ENCODE results near the gene RAB38. TPM values are rescaled to one million over a fixed set of nuclear protein-coding genes. Genes with fewer than 3 reads are reported as not detected.

Gene RAB38
- total RNA-seq, 1 donor, result 1.1 TPM

DNA sequence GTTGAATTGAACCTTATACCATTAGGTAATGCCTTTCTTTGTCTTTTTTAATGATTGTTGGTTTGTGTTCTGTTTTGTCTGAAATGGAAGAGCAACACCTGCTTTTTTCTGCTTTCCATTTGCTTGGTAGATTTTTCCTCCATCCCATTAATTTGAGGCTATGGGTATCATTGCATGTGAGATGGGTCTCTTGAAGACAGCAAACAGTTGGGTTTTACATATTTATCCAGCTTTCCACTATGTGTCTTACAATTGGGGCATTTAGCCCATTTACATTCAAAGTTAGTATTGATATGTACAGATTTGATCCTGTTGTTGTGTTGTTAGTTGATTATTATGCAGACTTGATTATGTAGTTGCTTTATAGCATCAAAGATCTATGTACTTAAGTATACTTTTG lies 21.1 kb upstream of the RAB38 start:
- no peak overlapping the region for H3K4me2 ChIP-seq (ENCODE audit: insufficient read depth, low read length)
- no peak for TF ChIP-seq CTCF (IDR thresholded peaks at IDR 0.05; ENCODE audit: extremely low read depth, low read depth, low read length)
- H2AFZ ChIP-seq (ENCODE audit: low read length), result no peak overlapping the region
- H4K20me1 ChIP-seq (ENCODE audit: insufficient read depth, low read length), result no peaks in the 10 kb centered on the region
- no peak for DNase-seq (ENCODE audit: insufficient read length, low spot score, missing footprints)
- H3K4me1 ChIP-seq (ENCODE audit: insufficient read depth, low read length), result no peaks in the 10 kb centered on the region
- H3K27me3 ChIP-seq (ENCODE audit: insufficient read depth, low read length), result no peaks in the 10 kb centered on the region
- no peaks in the 10 kb centered on the region for H3K36me3 ChIP-seq (ENCODE audit: insufficient read depth, low read length)
- no peaks in the 10 kb centered on the region for H3K79me2 ChIP-seq (ENCODE audit: insufficient read depth, low read length)
- H3K9me3 ChIP-seq (ENCODE audit: low read depth, low read length), result peaks cover 2% of the 10 kb centered on the region
- H3K27ac ChIP-seq (ENCODE audit: low read depth, low read length), result no peak overlapping the region
- no peak overlapping the region for H3K4me3 ChIP-seq (ENCODE audit: insufficient read depth, low read length)

DNA sequence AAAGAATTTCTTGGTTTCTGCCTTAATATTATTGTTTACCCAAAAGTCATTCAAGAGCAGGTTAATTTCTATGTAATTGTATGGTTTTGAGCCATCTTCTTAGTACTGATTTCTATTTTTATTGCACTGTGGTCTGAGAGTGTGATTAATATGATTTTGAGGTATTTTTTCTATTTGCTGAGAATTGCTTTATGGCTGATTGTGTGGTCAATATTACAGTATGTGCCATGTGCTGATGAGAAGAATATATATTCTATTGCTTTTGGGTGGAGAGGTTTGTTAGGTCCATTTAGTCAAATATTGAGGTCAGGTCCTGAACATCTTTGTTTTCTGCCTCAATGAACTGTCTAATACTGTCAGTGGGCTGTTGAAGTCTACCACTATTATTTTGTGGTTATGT lies 20.7 kb upstream of the RAB38 start:
- H3K36me3 ChIP-seq (ENCODE audit: insufficient read depth, low read length), result no peaks in the 10 kb centered on the region
- H3K9me3 ChIP-seq (ENCODE audit: low read depth, low read length), result peaks cover 2% of the 10 kb centered on the region
- no peak for DNase-seq (ENCODE audit: insufficient read length, low spot score, missing footprints)
- H3K27ac ChIP-seq (ENCODE audit: low read depth, low read length), result no peak overlapping the region
- no peak overlapping the region for H2AFZ ChIP-seq (ENCODE audit: low read length)
- no peak overlapping the region for H3K4me2 ChIP-seq (ENCODE audit: insufficient read depth, low read length)
- H3K4me3 ChIP-seq (ENCODE audit: insufficient read depth, low read length), result no peak overlapping the region
- no peaks in the 10 kb centered on the region for H3K79me2 ChIP-seq (ENCODE audit: insufficient read depth, low read length)
- no peaks in the 10 kb centered on the region for H3K4me1 ChIP-seq (ENCODE audit: insufficient read depth, low read length)
- no peak for TF ChIP-seq CTCF (IDR thresholded peaks at IDR 0.05; ENCODE audit: extremely low read depth, low read depth, low read length)
- H3K27me3 ChIP-seq (ENCODE audit: insufficient read depth, low read length), result no peaks in the 10 kb centered on the region
- no peaks in the 10 kb centered on the region for H4K20me1 ChIP-seq (ENCODE audit: insufficient read depth, low read length)

DNA sequence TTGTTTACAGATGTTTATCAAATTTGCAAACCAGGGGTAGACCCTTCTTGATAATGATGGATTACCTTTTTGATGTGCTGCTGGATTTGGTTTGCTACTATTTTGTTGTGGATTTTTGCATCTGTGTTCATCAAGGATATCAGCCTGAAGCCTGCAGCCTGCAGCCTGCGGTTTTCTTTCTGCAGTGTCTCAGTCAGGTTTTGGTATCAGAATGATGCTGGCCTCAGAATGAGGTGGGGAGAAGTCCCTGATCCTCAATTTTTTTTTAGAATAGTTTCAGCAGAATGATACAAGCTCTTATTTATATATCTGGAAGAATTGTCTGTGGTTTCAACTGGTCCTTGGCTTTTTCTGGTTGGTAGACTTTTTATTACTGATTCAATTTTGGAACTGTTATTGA lies 19.7 kb upstream of the RAB38 start:
- H2AFZ ChIP-seq (ENCODE audit: low read length), result no peak overlapping the region
- H3K9me3 ChIP-seq (ENCODE audit: low read depth, low read length), result peaks cover 2% of the 10 kb centered on the region
- no peak overlapping the region for H3K4me3 ChIP-seq (ENCODE audit: insufficient read depth, low read length)
- no peaks in the 10 kb centered on the region for H3K36me3 ChIP-seq (ENCODE audit: insufficient read depth, low read length)
- no peaks in the 10 kb centered on the region for H4K20me1 ChIP-seq (ENCODE audit: insufficient read depth, low read length)
- H3K4me2 ChIP-seq (ENCODE audit: insufficient read depth, low read length), result no peak overlapping the region
- no peak for TF ChIP-seq CTCF (IDR thresholded peaks at IDR 0.05; ENCODE audit: extremely low read depth, low read depth, low read length)
- H3K4me1 ChIP-seq (ENCODE audit: insufficient read depth, low read length), result no peaks in the 10 kb centered on the region
- H3K27me3 ChIP-seq (ENCODE audit: insufficient read depth, low read length), result no peaks in the 10 kb centered on the region
- no peak overlapping the region for H3K27ac ChIP-seq (ENCODE audit: low read depth, low read length)
- H3K79me2 ChIP-seq (ENCODE audit: insufficient read depth, low read length), result no peaks in the 10 kb centered on the region
- no peak for DNase-seq (ENCODE audit: insufficient read length, low spot score, missing footprints)

DNA sequence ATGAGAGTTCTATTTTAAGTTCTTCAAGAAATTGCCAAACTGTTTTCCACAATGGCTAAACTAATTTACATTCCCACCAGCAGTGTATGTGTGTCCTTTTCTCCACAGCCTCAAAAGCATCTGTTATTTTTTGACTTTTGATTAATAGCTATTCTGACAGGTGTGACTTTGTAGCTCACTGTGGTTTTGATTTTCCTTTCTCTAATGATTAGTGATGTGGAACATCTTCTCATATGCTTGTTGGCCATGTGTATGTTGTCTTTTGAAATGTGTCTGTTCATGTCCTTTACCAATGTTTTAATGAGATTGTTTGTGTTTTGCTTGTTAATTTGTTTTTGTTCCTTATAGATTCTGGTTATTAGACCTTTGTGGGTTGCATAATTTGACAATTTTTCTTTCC lies 18.0 kb upstream of the RAB38 start:
- no peak for TF ChIP-seq CTCF (IDR thresholded peaks at IDR 0.05; ENCODE audit: extremely low read depth, low read depth, low read length)
- DNase-seq (ENCODE audit: insufficient read length, low spot score, missing footprints), result no peak
- H3K36me3 ChIP-seq (ENCODE audit: insufficient read depth, low read length), result no peaks in the 10 kb centered on the region
- H3K27ac ChIP-seq (ENCODE audit: low read depth, low read length), result no peak overlapping the region
- no peaks in the 10 kb centered on the region for H3K27me3 ChIP-seq (ENCODE audit: insufficient read depth, low read length)
- no peak overlapping the region for H3K4me3 ChIP-seq (ENCODE audit: insufficient read depth, low read length)
- H3K9me3 ChIP-seq (ENCODE audit: low read depth, low read length), result peaks cover 2% of the 10 kb centered on the region
- no peak overlapping the region for H3K4me2 ChIP-seq (ENCODE audit: insufficient read depth, low read length)
- no peak overlapping the region for H2AFZ ChIP-seq (ENCODE audit: low read length)
- no peaks in the 10 kb centered on the region for H3K79me2 ChIP-seq (ENCODE audit: insufficient read depth, low read length)
- no peaks in the 10 kb centered on the region for H4K20me1 ChIP-seq (ENCODE audit: insufficient read depth, low read length)
- H3K4me1 ChIP-seq (ENCODE audit: insufficient read depth, low read length), result no peaks in the 10 kb centered on the region

Measured in osteoblast (primary cell).